GM12878 (cell line): ENCODE data around the gene MCOLN2. TPM values are rescaled to one million over a fixed set of nuclear protein-coding genes. Genes with fewer than 3 reads are reported as not detected.

Source experiments
- ATF3 ChIP-seq: IDR thresholded peaks from 2 replicates; pipeline ENCODE4 v1.6.1; 2011; ENCODE audit warnings: low read depth, mild to moderate bottlenecking, low read length, moderate library complexity, borderline replicate concordance; ENCODE audit errors: extremely low read depth
- BCLAF1 ChIP-seq: fragments of 450-650 bp; IDR thresholded peaks from 2 replicates; pipeline ENCODE4 v1.6.1; 2017; ENCODE audit warnings: antibody characterized with exemption, mild to moderate bottlenecking, moderate library complexity
- BMI1 ChIP-seq: fragments of 450-650 bp; IDR thresholded peaks from 2 replicates; pipeline ENCODE4 v1.6.1; 2016; ENCODE audit warnings: mild to moderate bottlenecking, moderate library complexity, borderline replicate concordance
- CHD2 ChIP-seq: IDR thresholded peaks from 2 replicates; pipeline ENCODE4 v1.6.1; 2011; ENCODE audit warnings: low read depth, low read length, improper control_type of control experiment, borderline replicate concordance
- CHD4 ChIP-seq: fragments of 200-600 bp; sonication (generic); IDR thresholded peaks from 2 replicates; pipeline ENCODE4 v1.6.1; 2016; ENCODE audit warnings: mild to moderate bottlenecking
- EGR1 ChIP-seq, 2 experiments: IDR thresholded peaks; 1 replicate in 1 of 2; 2 replicates in 1 of 2; pipeline ENCODE4 v1.6.1; 2011 to 2012; ENCODE audit warnings: low read depth in 2 of 2, low read length in 2 of 2, borderline replicate concordance in 1 of 2, mild to moderate bottlenecking in 1 of 2, moderate library complexity in 1 of 2
- JUNB ChIP-seq: IDR thresholded peaks from 2 replicates; pipeline ENCODE4 v1.6.1; 2016; ENCODE audit warnings: antibody characterized with exemption, mild to moderate bottlenecking
- NFYA ChIP-seq: IDR thresholded peaks from 2 replicates; pipeline ENCODE4 v1.6.1; 2011; ENCODE audit warnings: low read depth, mild to moderate bottlenecking, low read length, improper control_type of control experiment, borderline replicate concordance
- PKNOX1 ChIP-seq: fragments of 450-650 bp; IDR thresholded peaks from 2 replicates; pipeline ENCODE4 v1.6.1; 2016; ENCODE audit warnings: mild to moderate bottlenecking
- PRDM15 ChIP-seq: fragments of 450-650 bp; formaldehyde crosslinking; IDR thresholded peaks from 2 replicates; pipeline ENCODE4 v1.4.0; 2020; ENCODE audit warnings: mild to moderate bottlenecking, moderate library complexity
- RB1 ChIP-seq: fragments of 450-650 bp; formaldehyde crosslinking; IDR thresholded peaks from 2 replicates; pipeline ENCODE4 v1.6.1; 2017; ENCODE audit warnings: mild to moderate bottlenecking, borderline replicate concordance
- RBBP5 ChIP-seq: fragments of 200-600 bp; sonication (generic); conservative IDR thresholded peaks from 2 replicates; pipeline ENCODE4 v1.6.1; 2016
- TCF3 ChIP-seq: IDR thresholded peaks from 2 replicates; pipeline ENCODE4 v1.6.1; 2012; ENCODE audit warnings: low read depth, mild to moderate bottlenecking, low read length, borderline replicate concordance; ENCODE audit not compliant: insufficient read depth
- ZBTB11 ChIP-seq: fragments of 450-650 bp; formaldehyde crosslinking; IDR thresholded peaks from 2 replicates; pipeline ENCODE4 v1.5.0; 2022; ENCODE audit warnings: mild to moderate bottlenecking, missing genetic modification characterization
- ZNF207 ChIP-seq: fragments of 450-650 bp; IDR thresholded peaks from 2 replicates; pipeline ENCODE4 v1.6.1; 2014; ENCODE audit warnings: antibody characterized with exemption, mild to moderate bottlenecking, borderline replicate concordance
- ZNF274 ChIP-seq: IDR thresholded peaks from one replicate; pipeline ENCODE4 v1.8.0; 2011; ENCODE audit not compliant: insufficient read length, insufficient read depth
- ZSCAN29 ChIP-seq: fragments of 450-650 bp; IDR thresholded peaks from 2 replicates; pipeline ENCODE4 v1.6.1; 2017; ENCODE audit warnings: mild to moderate bottlenecking, moderate library complexity
- polyA plus RNA-seq, 11 experiments: library from polyadenylated mRNA; depleted of rRNA in 4 of 11; unstranded in 6 of 11; stranded (reverse) in 5 of 11; fragments of >200 nt; fragmentation: Nextera tagmentation in 4 of 11; fragmentation: Illumina TruSeq in 1 of 11; extraction: Ambion mirVana in 4 of 11; extraction: Trizol in 1 of 11; gene quantifications; 1 replicate in 1 of 11; 2 replicates in 10 of 11; pipeline versions ENCODE4 v1.2.1 to v1.2.3, GENCODE V29; 2011 to 2016; ENCODE audit warnings: inconsistent platforms in 2 of 11, missing spikeins in 2 of 11, low read depth in 1 of 11
- total RNA-seq, 4 experiments: library from RNA; depleted of rRNA in 3 of 4; stranded (reverse); fragments of >200 nt in 3 of 4; fragmentation: Illumina TruSeq in 1 of 4; extraction: Trizol in 1 of 4; gene quantifications; 2 replicates each; pipeline versions ENCODE4 v1.2.1 to v1.2.3, GENCODE V29; 2013 to 2021

MCOLN2 gene
- total and polyA plus RNA-seq, 10 of the 15 experiments (the other 5 are each of a cell fraction or from before 2014, with no cell fraction given), result 25.9 to 233 (median 109) TPM

- TF ChIP-seq PRDM15 (no peak), ZBTB11 (no peak), RBBP5 (no peak), ATF3 (no peak), BCLAF1 (no peak), NFYA (no peak), ZNF274 (no peak), BMI1 (peak; percentile 75; the same call in 1 of the 2 replicates), CHD4 (no peak), RB1 (no peak), ZNF207 (no peak), CHD2 (peak; percentile 29; the same call in 1 of the 2 replicates), ZSCAN29 (no peak), JUNB (peak; percentile 56), TCF3 (no peak), EGR1 (IDR thresholded peaks at IDR 0.05; ENCODE audit: borderline replicate concordance in 1 of 2, low read depth in 2 of 2, low read length in 2 of 2) (no peak), PKNOX1 (peak; percentile 30; the same call in 1 of the 2 replicates)
Observed at GRCh38 chr1:84959294-84959693, 37.6 kb downstream of the MCOLN2 start (continued).
